ENCODE results near the gene C6orf15. TPM values are rescaled to one million over a fixed set of nuclear protein-coding genes. Genes with fewer than 3 reads are reported as not detected.

C6orf15 gene
- total and polyA plus RNA-seq, 10 donors = not detected

GRCh38 chr6:31144970-31145340 is 32.6 kb upstream of the C6orf15 start:
- no peak for DNase-seq
- WGBS, 5 donors = 75 to 85% (median 83%) methylated on average over 10 to 11 of the region's 11 CpGs

GRCh38 chr6:31144296-31144969 is 32.1 kb upstream of the C6orf15 start:
- peaks cover 0 to 15% (median 0%) of the 10 kb centered on the region in 6 donors for H3K4me1 ChIP-seq
- H3K27me3 ChIP-seq (replicated peaks in 1 of 7) = no peaks in the 10 kb centered on the region
- DNase-seq = no peak
- H3K27ac ChIP-seq = no peak overlapping the region
- no peaks in the 10 kb centered on the region for H3K9me3 ChIP-seq
- no peak overlapping the region for H3K4me3 ChIP-seq
- WGBS, 5 donors = 85 to 92% (median 89%) methylated on average over 16 to 18 of the region's 18 CpGs
- intact Hi-C loops (cut with DNase I; ENCODE audit: low total_unique reads) = no loop called here
- peaks cover 0 to 61% (median 11%) of the 10 kb centered on the region in 6 donors for H3K36me3 ChIP-seq
- no peak for TF ChIP-seq CTCF (IDR thresholded peaks at IDR 0.05 in 8 of 11, conservative IDR thresholded peaks at IDR 0.05 in 3 of 11)
- TF ChIP-seq POLR2A (IDR thresholded peaks at IDR 0.05) = no peak
- TF ChIP-seq POLR2AphosphoS5 (IDR thresholded peaks at IDR 0.05) = no peak

More at GRCh38 chr6:31144970-31145340, 32.6 kb upstream of the C6orf15 start:
- Histone ChIP-seq H3K4me3 (no peak overlapping the region), H3K9me3 (no peaks in the 10 kb centered on the region), H3K27me3 (replicated peaks in 1 of 7) (no peaks in the 10 kb centered on the region), H3K4me1 (peaks cover 0 to 12% (median 0%) of the 10 kb centered on the region in 6 donors), H3K27ac (no peak overlapping the region), H3K36me3 (peaks cover 0 to 66% (median 16%) of the 10 kb centered on the region in 6 donors)
- intact Hi-C loops (cut with DNase I; ENCODE audit: low total_unique reads) = no loop called here
- TF ChIP-seq POLR2A (IDR thresholded peaks at IDR 0.05) = no peak
- no peak for TF ChIP-seq CTCF (IDR thresholded peaks at IDR 0.05 in 8 of 11, conservative IDR thresholded peaks at IDR 0.05 in 3 of 11)
- TF ChIP-seq POLR2AphosphoS5 (IDR thresholded peaks at IDR 0.05) = no peak

GRCh38 chr6:31143148-31143547 is 30.8 kb upstream of the C6orf15 start:
- intact Hi-C loops (cut with DNase I; ENCODE audit: low total_unique reads) = no loop called here
- Histone ChIP-seq H3K27ac (peak overlapping the region in 1 of 8 donors; percentile 16), H3K27me3 (replicated peaks in 1 of 7) (no peaks in the 10 kb centered on the region), H3K36me3 (peaks cover 0 to 52% (median 11%) of the 10 kb centered on the region in 6 donors), H3K4me3 (no peak overlapping the region), H3K9me3 (no peaks in the 10 kb centered on the region), H3K4me1 (peaks cover 0 to 20% (median 0%) of the 10 kb centered on the region in 6 donors)
- TF ChIP-seq POLR2AphosphoS5 (IDR thresholded peaks at IDR 0.05) = no peak
- no peak for TF ChIP-seq CTCF (IDR thresholded peaks at IDR 0.05 in 8 of 11, conservative IDR thresholded peaks at IDR 0.05 in 3 of 11)
- no peak for TF ChIP-seq POLR2A (IDR thresholded peaks at IDR 0.05)
- 52 to 82% (median 70%) methylated on average over 11 of the region's 11 CpGs for WGBS, 5 donors
- no peak for DNase-seq

- Histone ChIP-seq H3K27me3 (replicated peaks in 1 of 7) (no peaks in the 10 kb centered on the region), H3K36me3 (peaks cover 0 to 49% (median 11%) of the 10 kb centered on the region in 6 donors), H3K27ac (no peak overlapping the region), H3K4me3 (no peak overlapping the region), H3K9me3 (no peaks in the 10 kb centered on the region), H3K4me1 (peaks cover 0 to 27% (median 6%) of the 10 kb centered on the region in 6 donors)
- intact Hi-C loops (cut with DNase I; ENCODE audit: low total_unique reads) = no loop called here
- WGBS, 5 donors = 56 to 77% (median 58%) methylated on average over 2 of the region's 2 CpGs
- DNase-seq = no peak
- TF ChIP-seq POLR2A (IDR thresholded peaks at IDR 0.05) = no peak
- no peak for TF ChIP-seq CTCF (IDR thresholded peaks at IDR 0.05 in 8 of 11, conservative IDR thresholded peaks at IDR 0.05 in 3 of 11)
- no peak for TF ChIP-seq POLR2AphosphoS5 (IDR thresholded peaks at IDR 0.05)
These were observed 30.0 kb upstream of the C6orf15 start for GRCh38 chr6:31142361-31142761.

All from spleen (tissue), 11 donors.